Effector memory CD4-positive, alpha-beta T cell (primary cell): Measurements from ENCODE around the gene PDGFRB.

Experiments
- DNase-seq, 3 donors: peaks; one replicate each; pipeline ENCODE4 v3.0.0-alpha.2; 2020
- H3K27ac ChIP-seq: 2 replicates; pipeline ENCODE4 v1.7.0; 2013; ENCODE audit warnings: mild to moderate bottlenecking, low read length, moderate library complexity; ENCODE audit not compliant: insufficient read depth, poor library complexity, severe bottlenecking
- H3K27me3 ChIP-seq: replicated peaks from 2 replicates; pipeline ENCODE4 v1.7.0; 2013; ENCODE audit warnings: mild to moderate bottlenecking, low read length; ENCODE audit not compliant: insufficient read depth, control insufficient read depth, poor library complexity, severe bottlenecking
- H3K36me3 ChIP-seq: 2 replicates; pipeline ENCODE4 v1.7.0; 2013; ENCODE audit warnings: mild to moderate bottlenecking, low read length, moderate library complexity; ENCODE audit not compliant: control insufficient read depth, insufficient read depth
- H3K4me1 ChIP-seq: 2 replicates; pipeline ENCODE4 v1.7.0; 2013; ENCODE audit warnings: low read length, mild to moderate bottlenecking; ENCODE audit not compliant: control insufficient read depth, insufficient read depth, poor library complexity, severe bottlenecking
- H3K4me3 ChIP-seq: 2 replicates; pipeline ENCODE4 v1.7.0; 2013; ENCODE audit warnings: low read length, low read depth, mild to moderate bottlenecking; ENCODE audit not compliant: insufficient read depth, poor library complexity, severe bottlenecking
- H3K9me3 ChIP-seq: 2 replicates; pipeline ENCODE4 v1.7.0; 2013; ENCODE audit warnings: mild to moderate bottlenecking, low read length, moderate library complexity; ENCODE audit not compliant: control insufficient read depth

The PDGFRB gene

DNA sequence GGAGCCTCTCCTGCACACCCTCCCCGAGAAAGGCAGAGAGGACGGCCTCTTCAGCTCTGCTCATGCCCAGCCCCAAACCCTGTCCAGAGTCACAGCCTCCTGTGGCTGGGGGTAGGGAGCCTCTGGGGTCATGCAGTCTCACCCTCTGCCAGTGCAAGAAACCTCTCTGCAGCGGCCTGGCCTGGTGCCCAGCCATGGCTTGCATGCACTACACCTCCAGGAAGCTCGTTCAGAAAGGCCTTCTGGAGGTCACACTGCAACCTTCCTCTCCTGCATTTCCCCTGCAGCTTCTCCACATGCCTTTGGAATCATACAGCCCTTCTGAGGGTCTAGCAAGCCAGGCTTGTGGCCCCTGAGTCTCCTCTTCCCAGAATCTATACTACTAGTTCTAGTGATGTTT, 87.2 kb downstream of the PDGFRB start:
- no peaks in the 10 kb centered on the region for H3K27me3 ChIP-seq
- no peak for DNase-seq
- no peak overlapping the region for H3K4me3 ChIP-seq
- no peaks in the 10 kb centered on the region for H3K9me3 ChIP-seq
- no peak overlapping the region for H3K27ac ChIP-seq
- no peaks in the 10 kb centered on the region for H3K36me3 ChIP-seq
- H3K4me1 ChIP-seq = no peaks in the 10 kb centered on the region

DNA sequence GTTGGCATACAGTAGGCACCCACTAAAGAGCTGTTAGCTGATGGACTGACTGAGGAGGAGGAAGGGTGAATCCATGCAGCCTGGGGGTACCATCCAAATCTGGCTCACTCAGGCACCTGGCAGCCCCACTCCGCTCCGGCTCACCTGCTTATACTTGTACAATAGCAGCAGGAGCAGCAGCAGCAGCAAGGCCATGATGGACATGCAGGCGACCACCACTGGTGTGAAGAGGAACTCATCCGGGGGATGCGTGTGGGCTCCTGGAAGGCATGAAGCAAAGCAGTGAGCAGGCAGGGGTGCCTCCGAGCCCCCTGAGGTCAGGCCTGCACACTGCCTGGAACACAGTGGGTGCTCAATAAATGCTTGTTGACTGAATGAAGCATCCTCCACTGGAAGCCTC, 87.6 kb downstream of the PDGFRB start:
- Histone ChIP-seq H3K27ac (no peak overlapping the region), H3K4me1 (no peaks in the 10 kb centered on the region), H3K9me3 (no peaks in the 10 kb centered on the region), H3K36me3 (no peaks in the 10 kb centered on the region), H3K4me3 (no peak overlapping the region), H3K27me3 (no peaks in the 10 kb centered on the region)
- no peak for DNase-seq

- H3K9me3 ChIP-seq = no peaks in the 10 kb centered on the region
- no peaks in the 10 kb centered on the region for H3K4me1 ChIP-seq
- no peaks in the 10 kb centered on the region for H3K36me3 ChIP-seq
- H3K27ac ChIP-seq = no peak overlapping the region
- DNase-seq = no peak
- H3K27me3 ChIP-seq = no peaks in the 10 kb centered on the region
- no peak overlapping the region for H3K4me3 ChIP-seq
Observed at GRCh38 chr5:150067405-150067960, 88.2 kb downstream of the PDGFRB start.

DNA sequence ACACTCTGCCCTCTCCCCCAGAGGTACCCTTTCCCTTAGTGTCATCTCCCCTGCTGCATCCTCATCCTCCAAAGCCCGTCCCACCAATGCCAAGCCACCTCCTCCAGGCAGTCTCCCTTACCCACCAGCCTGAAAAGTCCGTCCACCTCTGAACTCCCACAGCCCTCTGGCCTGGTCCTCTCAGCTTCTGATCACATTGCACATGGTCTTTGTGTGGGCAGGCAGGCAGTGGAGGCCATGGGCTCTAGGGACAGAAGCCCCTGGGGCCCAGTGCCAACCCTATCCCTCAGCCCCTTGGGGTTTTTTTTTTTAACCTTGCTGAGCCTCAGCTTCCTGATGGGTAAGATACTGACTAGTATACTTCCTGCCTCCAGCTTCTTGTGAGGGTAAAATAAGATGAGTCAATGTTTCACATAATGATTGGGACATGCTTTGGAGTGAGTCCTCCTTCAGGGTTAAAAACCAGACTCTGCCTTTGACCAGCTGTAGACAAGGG, 88.7 kb downstream of the PDGFRB start:
- Histone ChIP-seq H3K27ac (no peak overlapping the region), H3K4me1 (no peaks in the 10 kb centered on the region), H3K36me3 (no peaks in the 10 kb centered on the region), H3K4me3 (no peak overlapping the region), H3K27me3 (no peaks in the 10 kb centered on the region), H3K9me3 (no peaks in the 10 kb centered on the region)
- no peak for DNase-seq

GRCh38 chr5:150066436-150066835, 89.2 kb downstream of the PDGFRB start:
- Histone ChIP-seq H3K4me1 (no peaks in the 10 kb centered on the region), H3K36me3 (no peaks in the 10 kb centered on the region)

DNA sequence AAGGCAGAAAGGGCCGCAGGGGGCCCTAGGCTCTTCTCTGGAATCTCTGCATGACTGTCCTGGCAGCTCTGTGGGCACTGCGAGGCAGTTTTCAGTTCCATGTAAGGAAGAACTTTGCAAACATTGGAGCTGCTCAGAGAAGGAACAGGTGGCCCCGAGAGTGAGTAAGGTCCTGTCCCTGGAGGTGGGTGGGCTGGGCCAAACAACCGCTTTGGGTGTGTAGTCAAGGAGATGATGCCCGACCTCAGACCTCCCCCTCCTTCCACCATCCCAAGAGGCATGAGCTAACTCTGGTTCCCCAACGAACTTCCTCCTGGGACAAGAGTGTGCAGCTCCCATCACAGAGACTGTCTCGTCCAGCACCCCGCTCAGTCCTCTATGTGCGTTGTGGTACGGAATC, 89.8 kb downstream of the PDGFRB start:
- Histone ChIP-seq H3K36me3 (no peaks in the 10 kb centered on the region), H3K9me3 (no peaks in the 10 kb centered on the region), H3K27me3 (no peaks in the 10 kb centered on the region), H3K27ac (no peak overlapping the region), H3K4me3 (no peak overlapping the region), H3K4me1 (no peaks in the 10 kb centered on the region)
- no peak for DNase-seq

More at GRCh38 chr5:150066436-150066835, 89.2 kb downstream of the PDGFRB start:
- Histone ChIP-seq H3K9me3 (no peaks in the 10 kb centered on the region), H3K27me3 (no peaks in the 10 kb centered on the region), H3K4me3 (no peak overlapping the region), H3K27ac (no peak overlapping the region)
- DNase-seq = no peak

DNA sequence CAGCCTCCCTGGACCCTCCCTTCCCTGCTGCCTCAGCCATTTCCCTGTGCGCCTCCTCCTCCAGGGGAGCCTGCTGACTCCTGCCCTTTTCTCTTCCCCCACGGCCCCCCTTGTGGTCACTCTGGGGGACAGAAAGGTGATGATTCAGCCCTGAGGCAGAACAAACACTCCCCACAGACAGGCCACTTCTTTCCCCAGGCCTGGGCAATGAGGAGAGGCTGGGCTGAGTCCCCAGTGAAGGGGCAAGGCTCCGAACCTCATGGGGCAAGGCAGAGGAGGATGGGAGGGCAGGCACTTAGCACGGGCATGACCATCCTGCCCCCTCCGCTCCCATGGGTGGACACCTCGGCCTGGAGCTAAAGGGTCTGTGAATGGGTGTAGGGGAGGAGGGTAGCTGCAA, 90.3 kb downstream of the PDGFRB start:
- DNase-seq = no peak
- no peaks in the 10 kb centered on the region for H3K9me3 ChIP-seq
- no peak overlapping the region for H3K4me3 ChIP-seq
- H3K36me3 ChIP-seq = no peaks in the 10 kb centered on the region
- H3K4me1 ChIP-seq = no peaks in the 10 kb centered on the region
- no peak overlapping the region for H3K27ac ChIP-seq
- no peaks in the 10 kb centered on the region for H3K27me3 ChIP-seq

- Histone ChIP-seq H3K27me3 (no peaks in the 10 kb centered on the region), H3K4me1 (no peaks in the 10 kb centered on the region), H3K36me3 (no peaks in the 10 kb centered on the region), H3K27ac (no peak overlapping the region), H3K4me3 (no peak overlapping the region), H3K9me3 (no peaks in the 10 kb centered on the region)
- DNase-seq = no peak
Observed at GRCh38 chr5:150064681-150065220, 90.9 kb downstream of the PDGFRB start.
